H1 (cell line): Measurements from ENCODE around the gene VOPP1. TPM values are rescaled to one million over a fixed set of nuclear protein-coding genes. Genes with fewer than 3 reads are reported as not detected.

Source experiments
- CTCF ChIA-PET: fragments of 300-600 bp; sonication (Branson Sonifier 250); formaldehyde crosslinking; loops from one replicate; lab custom pipeline; 2021; ENCODE audit not compliant: partially characterized antibody; lab: Charles Lee
- POLR2A ChIA-PET: fragments of 300-600 bp; sonication (Branson Sonifier 250); formaldehyde crosslinking; loops from one replicate; lab custom pipeline; 2021; ENCODE audit warnings: inconsistent platforms; ENCODE audit not compliant: partially characterized antibody; lab: Charles Lee
- DNase-seq, 2 experiments: peaks; one replicate each; pipeline versions ENCODE4 v3.0.0 to v3.0.0-alpha.2; 2010 to 2022; ENCODE audit warnings: low spot score in 2 of 2, low read depth in 1 of 2, mixed read lengths in 1 of 2
- FAIRE-seq: peaks from 2 replicates; lab custom pipeline; 2011; peaks lifted over from hg19 to GRCh38; lab: Jason Lieb, UNC
- H2AFZ ChIP-seq: 2 replicates; pipeline ENCODE4 v1.8.1; 2012; ENCODE audit warnings: low read length, inconsistent platforms
- H2AK5ac ChIP-seq: 2 replicates; pipeline ENCODE4 v1.6.1; 2013; ENCODE audit warnings: low read depth, low read length
- H2BK120ac ChIP-seq: replicated peaks from 2 replicates; pipeline ENCODE3; 2013; ENCODE audit warnings: low read depth, low read length, inconsistent platforms
- H2BK12ac ChIP-seq: 2 replicates; pipeline ENCODE4 v1.6.1; 2013; ENCODE audit warnings: low read depth, low read length
- H2BK15ac ChIP-seq: 2 replicates; pipeline ENCODE4 v1.6.1; 2013; ENCODE audit warnings: low read length
- H2BK20ac ChIP-seq: 2 replicates; pipeline ENCODE4 v1.6.1; 2013; ENCODE audit warnings: low read length
- H2BK5ac ChIP-seq: 2 replicates; pipeline ENCODE4 v1.6.1; 2013; ENCODE audit warnings: low read depth, low read length
- H3K14ac ChIP-seq: 2 replicates; pipeline ENCODE4 v1.6.1; 2013; ENCODE audit warnings: inconsistent platforms; ENCODE audit not compliant: insufficient read length
- H3K18ac ChIP-seq: 2 replicates; pipeline ENCODE4 v1.6.1; 2013; ENCODE audit warnings: low read length; ENCODE audit errors: extremely low read depth
- H3K23ac ChIP-seq: 2 replicates; pipeline ENCODE4 v1.6.1; 2013; ENCODE audit warnings: inconsistent platforms; ENCODE audit not compliant: insufficient read length
- H3K23me2 ChIP-seq: 2 replicates; pipeline ENCODE4 v1.6.1; 2013; ENCODE audit warnings: low read depth, low read length
- H3K27ac ChIP-seq: 2 replicates; pipeline ENCODE4 v1.6.1; 2011; ENCODE audit warnings: low read depth, low read length, inconsistent platforms
- H3K27me3 ChIP-seq, 4 experiments: replicated peaks in 1 of 4; 1 replicate in 1 of 4; 2 replicates in 3 of 4; pipeline versions ENCODE4 v1.6.1 to v1.8.1; 2011 to 2013; ENCODE audit warnings: low read length in 3 of 4, mild to moderate bottlenecking in 3 of 4, inconsistent platforms in 2 of 4, mixed read lengths in 2 of 4, moderate library complexity in 1 of 4; ENCODE audit not compliant: control insufficient read depth in 3 of 4, insufficient read depth in 3 of 4; ENCODE audit errors: extremely low read depth in 1 of 4
- H3K36me3 ChIP-seq, 4 experiments: 2 replicates each; pipeline versions ENCODE4 v1.6.1 to v1.8.1; 2011 to 2013; ENCODE audit warnings: mild to moderate bottlenecking in 4 of 4, low read length in 3 of 4, moderate library complexity in 2 of 4, control low read depth in 1 of 4, inconsistent platforms in 1 of 4; ENCODE audit not compliant: insufficient read depth in 4 of 4, control insufficient read depth in 2 of 4
- H3K4ac ChIP-seq: replicated peaks from 2 replicates; pipeline ENCODE3; 2013; ENCODE audit warnings: low read length, low read depth, mixed read lengths, inconsistent platforms; ENCODE audit not compliant: insufficient read length
- H3K4me1 ChIP-seq, 4 experiments: replicated peaks in 1 of 4; 1 replicate in 1 of 4; 2 replicates in 3 of 4; pipeline versions ENCODE4 v1.6.1 to v1.8.1; 2011 to 2013; ENCODE audit warnings: low read length in 3 of 4, inconsistent platforms in 2 of 4, mixed read lengths in 1 of 4; ENCODE audit not compliant: insufficient read depth in 4 of 4, control insufficient read depth in 3 of 4
- H3K4me2 ChIP-seq, 2 experiments: 2 replicates each; pipeline versions ENCODE4 v1.6.1 to v1.8.1; 2011 to 2013; ENCODE audit warnings: low read depth in 2 of 2, low read length in 2 of 2, control low read depth in 1 of 2, inconsistent platforms in 1 of 2, mild to moderate bottlenecking in 1 of 2; ENCODE audit not compliant: insufficient read depth in 1 of 2
- H3K4me3 ChIP-seq, 4 experiments: fragments of 200-600, 300-600 bp in 1 of 4; sonication (generic), shearing (Covaris generic), sonication (Bioruptor Twin) in 1 of 4; 2 replicates each; pipeline versions ENCODE4 v1.5.1 to v1.8.1; 2011 to 2016; ENCODE audit warnings: low read length in 4 of 4, low read depth in 3 of 4, control low read depth in 2 of 4, inconsistent platforms in 2 of 4, mild to moderate bottlenecking in 2 of 4, mixed read lengths in 1 of 4, moderate library complexity in 1 of 4; ENCODE audit not compliant: insufficient read depth in 2 of 4; ENCODE audit errors: extremely low read depth in 1 of 4
- H3K56ac ChIP-seq: replicated peaks from 2 replicates; pipeline ENCODE3; 2013; ENCODE audit warnings: low read depth, mild to moderate bottlenecking, mixed read lengths, low read length, inconsistent platforms; ENCODE audit not compliant: insufficient read length
- H3K79me1 ChIP-seq: 2 replicates; pipeline ENCODE4 v1.6.1; 2013; ENCODE audit warnings: low read depth, low read length, control low read depth
- H3K79me2 ChIP-seq, 2 experiments: 2 replicates each; pipeline versions ENCODE4 v1.6.1 to v1.8.1; 2012 to 2013; ENCODE audit warnings: low read length in 2 of 2, mild to moderate bottlenecking in 2 of 2, inconsistent platforms in 1 of 2; ENCODE audit not compliant: insufficient read depth in 2 of 2, control insufficient read depth in 1 of 2
- H3K9ac ChIP-seq, 4 experiments: replicated peaks in 1 of 4; 1 replicate in 1 of 4; 2 replicates in 3 of 4; pipeline versions ENCODE4 v1.6.1 to v1.8.1; 2011 to 2013; ENCODE audit warnings: low read depth in 3 of 4, low read length in 3 of 4, control low read depth in 2 of 4, mild to moderate bottlenecking in 2 of 4, moderate library complexity in 2 of 4, inconsistent platforms in 1 of 4; ENCODE audit errors: extremely low read depth in 1 of 4
- H3K9me3 ChIP-seq, 2 experiments: 2 replicates each; pipeline versions ENCODE4 v1.6.1 to v1.8.1; 2012 to 2013; ENCODE audit warnings: mild to moderate bottlenecking in 2 of 2, moderate library complexity in 2 of 2, control low read depth in 1 of 2, inconsistent platforms in 1 of 2, low read depth in 1 of 2, low read length in 1 of 2, mixed read lengths in 1 of 2; ENCODE audit not compliant: insufficient read depth in 2 of 2
- H4K20me1 ChIP-seq, 2 experiments: replicated peaks in 1 of 2; 2 replicates each; pipeline versions ENCODE3 to v1.8.1; 2011 to 2013; ENCODE audit warnings: inconsistent platforms in 2 of 2, low read length in 2 of 2, mild to moderate bottlenecking in 1 of 2; ENCODE audit not compliant: insufficient read depth in 2 of 2, control insufficient read depth in 1 of 2
- H4K5ac ChIP-seq: 2 replicates; pipeline ENCODE4 v1.6.1; 2013; ENCODE audit warnings: low read length, low read depth, mixed read lengths, inconsistent platforms; ENCODE audit not compliant: insufficient read length
- H4K8ac ChIP-seq: 2 replicates; pipeline ENCODE4 v1.8.0; 2013; ENCODE audit warnings: mild to moderate bottlenecking, moderate library complexity, low read length, inconsistent platforms; ENCODE audit not compliant: insufficient read depth; ENCODE audit errors: extremely low read depth
- H4K91ac ChIP-seq: replicated peaks from 2 replicates; pipeline ENCODE3; 2013; ENCODE audit warnings: low read length, mixed read lengths, inconsistent platforms; ENCODE audit not compliant: insufficient read length
- CTCF ChIP-seq, 3 experiments: IDR thresholded peaks; 1 replicate in 2 of 3; 2 replicates in 1 of 3; pipeline versions ENCODE4 v1.5.1 to v1.6.1; 2011; ENCODE audit warnings: low read length in 3 of 3, mild to moderate bottlenecking in 3 of 3, inconsistent platforms in 2 of 3, low read depth in 1 of 3, moderate library complexity in 1 of 3; ENCODE audit not compliant: insufficient read depth in 1 of 3; ENCODE audit errors: control extremely low read depth in 1 of 3
- POU5F1 ChIP-seq: IDR thresholded peaks from 2 replicates; pipeline ENCODE4 v1.6.1; 2011; ENCODE audit warnings: low read depth, mild to moderate bottlenecking, low read length, moderate library complexity
- RAD21 ChIP-seq, 2 experiments: IDR thresholded peaks in 1 of 2; conservative IDR thresholded peaks in 1 of 2; 2 replicates each; pipeline ENCODE4 v1.6.1; 2011; ENCODE audit warnings: low read depth in 2 of 2, low read length in 2 of 2, improper control_type of control experiment in 1 of 2, inconsistent platforms in 1 of 2, mild to moderate bottlenecking in 1 of 2, moderate library complexity in 1 of 2
- SIN3A ChIP-seq, 2 experiments: IDR thresholded peaks in 1 of 2; conservative IDR thresholded peaks in 1 of 2; 2 replicates each; pipeline ENCODE4 v1.6.1; 2011 to 2012; ENCODE audit warnings: low read length in 2 of 2, improper control_type of control experiment in 1 of 2, low read depth in 1 of 2, mild to moderate bottlenecking in 1 of 2
- SUZ12 ChIP-seq: fragments of 200-600 bp; sonication (generic); IDR thresholded peaks from 2 replicates; pipeline ENCODE4 v1.6.1; 2012; ENCODE audit warnings: mild to moderate bottlenecking, inconsistent platforms, low read length, moderate library complexity, mixed read lengths
- WGBS, 2 experiments: shearing (Covaris generic) in 1 of 2; methylation state at CpG; one replicate each; pipeline versions ENCODE4 v1.1.6 to v1.1.7; 2013 to 2015; ENCODE audit warnings: low lambda C conversion rate in 2 of 2, mixed read lengths in 2 of 2, inconsistent platforms in 1 of 2, low coverage in 1 of 2, missing lambda C conversion rate in 1 of 2; ENCODE audit not compliant: insufficient replicate concordance in 2 of 2, insufficient coverage in 1 of 2, insufficient read length in 1 of 2; ENCODE audit errors: extremely low coverage in 1 of 2, missing lambda C conversion rate in 1 of 2; 5-methylcytosine and 5-hydroxymethylcytosine counted together
- polyA plus RNA-seq, 7 experiments: library from polyadenylated mRNA; depleted of rRNA in 3 of 7; stranded (reverse) in 5 of 7; unstranded in 2 of 7; fragments of >200 nt in 5 of 7; fragments of 200-250 nt in 2 of 7; gene quantifications; 1 replicate in 5 of 7; 2 replicates in 1 of 7; 4 replicates in 1 of 7; pipeline versions ENCODE4 v1.2.1 to v1.2.3, GENCODE V29; 2011 to 2013; ENCODE audit warnings: missing spikeins in 2 of 7, mixed read lengths in 2 of 7
- total RNA-seq: library from RNA; stranded (reverse); fragmentation: NEBNext Ultra II Directional; extraction: Animal tissue kit (Norgen Biotek cat#: 25700); gene quantifications from 2 replicates; pipeline ENCODE4 v1.2.1, GENCODE V29; 2021

The VOPP1 gene
- total and polyA plus RNA-seq, 2 of the 8 experiments (the other 6 are each of a cell fraction or from before 2014, with no cell fraction given), result 44.7 to 83.0 TPM

GRCh38 chr7:55465691-55466090 lies 106.6 kb downstream of the VOPP1 start:
- Histone ChIP-seq H4K5ac (no peak overlapping the region), H3K56ac (no peak overlapping the region), H3K79me1 (no peaks in the 10 kb centered on the region), H4K8ac (no peak overlapping the region), H4K20me1 (no peaks in the 10 kb centered on the region), H4K91ac (no peak overlapping the region), H3K9ac (no peak overlapping the region), H3K4me1 (no peaks in the 10 kb centered on the region), H3K27ac (no peak overlapping the region), H2BK15ac (no peak overlapping the region), H3K23ac (no peak overlapping the region), H2BK120ac (no peak overlapping the region), H2BK5ac (no peak overlapping the region), H2BK12ac (no peak overlapping the region), H3K4me2 (no peak overlapping the region), H3K18ac (no peak overlapping the region), H2AK5ac (no peak overlapping the region), H3K14ac (no peak overlapping the region), H3K36me3 (peaks cover 0 to 44% (median 3%) of the 10 kb centered on the region in 4 experiments; a peak in 3 of 8 replicates), H3K9me3 (peaks cover 32 to 48% of the 10 kb centered on the region in 2 experiments), H3K4me3 (no peak overlapping the region), H3K79me2 (no peaks in the 10 kb centered on the region), H3K27me3 (no peaks in the 10 kb centered on the region), H2AFZ (no peak overlapping the region), H2BK20ac (no peak overlapping the region), H3K4ac (no peak overlapping the region), H3K23me2 (no peaks in the 10 kb centered on the region)
- no peak for DNase-seq
- POLR2A ChIA-PET, result interaction anchor here (1.4 kb wide), 1 partner anchor 10 kb away, joined by 4 read pairs; no protein-coding TSS in a partner anchor
- 93% methylated on average over 2 of the region's 2 CpGs; no CpG with 5 or more reads in 1 of the 2 experiments for WGBS, 2 experiments
- CTCF ChIA-PET, result no interaction called here
- FAIRE-seq, result no peak
- TF ChIP-seq SUZ12 (no peak), SIN3A (conservative IDR thresholded peaks at IDR 0.05 in 1 of 2, IDR thresholded peaks at IDR 0.05 in 1 of 2; ENCODE audit: low read depth in 1 of 2, low read length in 2 of 2) (no peak), POU5F1 (no peak), CTCF (IDR thresholded peaks at IDR 0.05; ENCODE audit: control extremely low read depth in 1 of 3, insufficient read depth in 1 of 3, low read depth in 1 of 3, low read length in 3 of 3) (no peak), RAD21 (IDR thresholded peaks at IDR 0.05 in 1 of 2, conservative IDR thresholded peaks at IDR 0.05 in 1 of 2; ENCODE audit: low read depth in 2 of 2, low read length in 2 of 2) (no peak)
